ENCODE measurements around the gene MAN1B1.

DNA sequence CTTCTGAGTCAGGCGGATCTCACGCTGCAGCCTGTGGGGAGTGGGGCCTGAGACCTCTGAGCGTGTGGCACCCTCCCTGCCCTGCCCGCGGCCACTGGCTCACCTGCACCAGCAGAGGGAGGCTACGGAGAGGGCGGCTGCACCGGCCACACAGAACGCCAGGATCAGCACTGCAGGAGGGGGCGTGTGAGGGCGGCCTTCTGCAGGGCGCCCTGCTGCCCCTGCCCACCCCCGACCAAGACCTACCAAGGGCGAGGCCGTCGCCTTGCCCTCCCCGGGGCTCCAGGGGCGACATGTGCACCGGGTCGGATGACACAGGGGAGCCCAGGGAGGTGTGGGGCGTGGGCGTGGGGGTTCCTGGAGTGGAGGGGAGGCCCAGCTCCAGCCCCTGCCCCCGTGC lies 46.2 kb upstream of the MAN1B1 start:
- TF ChIP-seq, protein P1, sequence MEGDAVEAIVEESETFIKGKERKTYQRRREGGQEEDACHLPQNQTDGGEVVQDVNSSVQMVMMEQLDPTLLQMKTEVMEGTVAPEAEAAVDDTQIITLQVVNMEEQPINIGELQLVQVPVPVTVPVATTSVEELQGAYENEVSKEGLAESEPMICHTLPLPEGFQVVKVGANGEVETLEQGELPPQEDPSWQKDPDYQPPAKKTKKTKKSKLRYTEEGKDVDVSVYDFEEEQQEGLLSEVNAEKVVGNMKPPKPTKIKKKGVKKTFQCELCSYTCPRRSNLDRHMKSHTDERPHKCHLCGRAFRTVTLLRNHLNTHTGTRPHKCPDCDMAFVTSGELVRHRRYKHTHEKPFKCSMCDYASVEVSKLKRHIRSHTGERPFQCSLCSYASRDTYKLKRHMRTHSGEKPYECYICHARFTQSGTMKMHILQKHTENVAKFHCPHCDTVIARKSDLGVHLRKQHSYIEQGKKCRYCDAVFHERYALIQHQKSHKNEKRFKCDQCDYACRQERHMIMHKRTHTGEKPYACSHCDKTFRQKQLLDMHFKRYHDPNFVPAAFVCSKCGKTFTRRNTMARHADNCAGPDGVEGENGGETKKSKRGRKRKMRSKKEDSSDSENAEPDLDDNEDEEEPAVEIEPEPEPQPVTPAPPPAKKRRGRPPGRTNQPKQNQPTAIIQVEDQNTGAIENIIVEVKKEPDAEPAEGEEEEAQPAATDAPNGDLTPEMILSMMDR (IDR thresholded peaks at IDR 0.05): no peak
- no peak for TF ChIP-seq EZH2 (IDR thresholded peaks at IDR 0.05)
- no peak for TF ChIP-seq EZH2phosphoT487 (IDR thresholded peaks at IDR 0.05)
